ENCODE results near the gene CD99. TPM values are rescaled to one million over a fixed set of nuclear protein-coding genes. Genes with fewer than 3 reads are reported as not detected.
A peak's percentile ranks its signal among the peaks of the same experiment; 100 is the strongest.

The CD99 gene
- total and polyA plus RNA-seq, 2 of the 13 experiments (the other 11 are each of a cell fraction or from before 2014, with no cell fraction given): 78.8 to 111 TPM

- H3K4me2 ChIP-seq (ENCODE audit: low read depth, low read length): no peak overlapping the region
- intact Hi-C loops (cut with micrococcal nuclease; ENCODE audit: unreplicated experiment) (no loop called here), in situ Hi-C loops (cut with HindIII; ENCODE audit: extremely low pct_ligation_motif_present, low pct_unique_long_range_greater_than_20kb) (loop anchor here (5.0 kb wide), 1 partner anchor 38 kb away; no protein-coding TSS in a partner anchor)
- 88% methylated on average over 7 of the region's 7 CpGs for WGBS (ENCODE audit: low lambda C conversion rate)
- 0 out of 2 replicates have a peak overlapping the region, but pooled peaks have one; percentile 11 for H3K9ac ChIP-seq (ENCODE audit: insufficient read depth, low read depth, low read length)
- TF ChIP-seq ZFP62 (CRISPR knock-in tag; IDR thresholded peaks at IDR 0.05) (no peak), SMARCE1 (IDR thresholded peaks at IDR 0.05; ENCODE audit: borderline replicate concordance) (no peak), DRAP1 (CRISPR knock-in tag; IDR thresholded peaks at IDR 0.05) (no peak), ZNF274 (CRISPR knock-in tag; IDR thresholded peaks at IDR 0.05) (no peak), ZUFSP (CRISPR knock-in tag; IDR thresholded peaks at IDR 0.05; ENCODE audit: borderline replicate concordance) (no peak), ZNF605 (CRISPR knock-in tag; IDR thresholded peaks at IDR 0.05) (no peak), AHR (CRISPR knock-in tag; IDR thresholded peaks at IDR 0.05) (no peak), PAXIP1 (CRISPR knock-in tag; conservative IDR thresholded peaks at IDR 0.05) (no peak), PRDM10 (CRISPR knock-in tag; IDR thresholded peaks at IDR 0.05; ENCODE audit: low read depth) (no peak), TBX2 (CRISPR knock-in tag; IDR thresholded peaks at IDR 0.05; ENCODE audit: borderline replicate concordance) (no peak)
- TF ChIP-seq, protein P1, sequence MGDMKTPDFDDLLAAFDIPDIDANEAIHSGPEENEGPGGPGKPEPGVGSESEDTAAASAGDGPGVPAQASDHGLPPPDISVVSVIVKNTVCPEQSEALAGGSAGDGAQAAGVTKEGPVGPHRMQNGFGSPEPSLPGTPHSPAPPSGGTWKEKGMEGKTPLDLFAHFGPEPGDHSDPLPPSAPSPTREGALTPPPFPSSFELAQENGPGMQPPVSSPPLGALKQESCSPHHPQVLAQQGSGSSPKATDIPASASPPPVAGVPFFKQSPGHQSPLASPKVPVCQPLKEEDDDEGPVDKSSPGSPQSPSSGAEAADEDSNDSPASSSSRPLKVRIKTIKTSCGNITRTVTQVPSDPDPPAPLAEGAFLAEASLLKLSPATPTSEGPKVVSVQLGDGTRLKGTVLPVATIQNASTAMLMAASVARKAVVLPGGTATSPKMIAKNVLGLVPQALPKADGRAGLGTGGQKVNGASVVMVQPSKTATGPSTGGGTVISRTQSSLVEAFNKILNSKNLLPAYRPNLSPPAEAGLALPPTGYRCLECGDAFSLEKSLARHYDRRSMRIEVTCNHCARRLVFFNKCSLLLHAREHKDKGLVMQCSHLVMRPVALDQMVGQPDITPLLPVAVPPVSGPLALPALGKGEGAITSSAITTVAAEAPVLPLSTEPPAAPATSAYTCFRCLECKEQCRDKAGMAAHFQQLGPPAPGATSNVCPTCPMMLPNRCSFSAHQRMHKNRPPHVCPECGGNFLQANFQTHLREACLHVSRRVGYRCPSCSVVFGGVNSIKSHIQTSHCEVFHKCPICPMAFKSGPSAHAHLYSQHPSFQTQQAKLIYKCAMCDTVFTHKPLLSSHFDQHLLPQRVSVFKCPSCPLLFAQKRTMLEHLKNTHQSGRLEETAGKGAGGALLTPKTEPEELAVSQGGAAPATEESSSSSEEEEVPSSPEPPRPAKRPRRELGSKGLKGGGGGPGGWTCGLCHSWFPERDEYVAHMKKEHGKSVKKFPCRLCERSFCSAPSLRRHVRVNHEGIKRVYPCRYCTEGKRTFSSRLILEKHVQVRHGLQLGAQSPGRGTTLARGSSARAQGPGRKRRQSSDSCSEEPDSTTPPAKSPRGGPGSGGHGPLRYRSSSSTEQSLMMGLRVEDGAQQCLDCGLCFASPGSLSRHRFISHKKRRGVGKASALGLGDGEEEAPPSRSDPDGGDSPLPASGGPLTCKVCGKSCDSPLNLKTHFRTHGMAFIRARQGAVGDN (CRISPR knock-in tag; IDR thresholded peaks at IDR 0.05): no peak
- H2AFZ ChIP-seq (ENCODE audit: low read length): no peak overlapping the region
- peaks cover 40% of the 10 kb centered on the region for H3K4me1 ChIP-seq (ENCODE audit: insufficient read depth, low read length)
- FAIRE-seq (no peak), DNase-seq (ENCODE audit: low spot score) (no peak), ATAC-seq (no peak)
- no peaks in the 10 kb centered on the region; a peak in 1 of 5 replicates for H3K27me3 ChIP-seq (ENCODE audit: control insufficient read depth in 1 of 2, insufficient read depth in 2 of 2, low read length in 2 of 2)
- H3K79me2 ChIP-seq (ENCODE audit: insufficient read depth, low read length): peaks cover 76% of the 10 kb centered on the region
- no peaks in the 10 kb centered on the region for H3K9me3 ChIP-seq (ENCODE audit: low read length)
- no TSS peak for BruUV-seq (replicated peaks)
- CTCF ChIA-PET (ENCODE audit: low intra/inter-chr PET ratio, low total read pairs): no interaction called here
- POLR2A ChIA-PET: no interaction called here
- H3K27ac ChIP-seq (ENCODE audit: extremely low read length, insufficient read depth, low read length): no peak overlapping the region
- H4K20me1 ChIP-seq (ENCODE audit: insufficient read depth, low read length): peaks cover 13% of the 10 kb centered on the region; the same call in 1 of the 2 replicates
- H3K36me3 ChIP-seq (replicated peaks in 1 of 2; ENCODE audit: control insufficient read depth in 1 of 2, insufficient read depth in 2 of 2, low read length in 2 of 2): peaks cover 2 to 9% of the 10 kb centered on the region in 2 experiments; a peak in 2 of 5 replicates
- H3K4me3 ChIP-seq (replicated peaks in 1 of 3; ENCODE audit: insufficient read depth in 1 of 3, low read depth in 2 of 3, low read length in 3 of 3): no peak overlapping the region
Measured at GRCh38 chrX:2694914-2695267, 3.8 kb downstream of the CD99 start.

Data from HepG2 (cell line).